Midbrain (tissue), 1 donor: ENCODE data around the gene CCDC87.
"Not testable (repeated sequence)": the region's sequence is repeated elsewhere in the genome, so short reads cannot be mapped to it uniquely, and the experiment has no call there.

Experiments
- DNase-seq: peaks from one replicate; lab custom pipeline; 2025; lab: John Stamatoyannopoulos, UW

CCDC87 gene

GRCh38 chr11:66616379-66617154 lies 23.7 kb upstream of the CCDC87 start, which contains the start of gene RBM14:
TSS of gene RBM14 (plus strand) at chr11:66616630. CDS start at chr11:66616721, 91 bp downstream.
- DNase-seq = peak; percentile 99

- DNase-seq = no peak
Observed at GRCh38 chr11:66614073-66614472, 21.2 kb upstream of the CCDC87 start.

DNA sequence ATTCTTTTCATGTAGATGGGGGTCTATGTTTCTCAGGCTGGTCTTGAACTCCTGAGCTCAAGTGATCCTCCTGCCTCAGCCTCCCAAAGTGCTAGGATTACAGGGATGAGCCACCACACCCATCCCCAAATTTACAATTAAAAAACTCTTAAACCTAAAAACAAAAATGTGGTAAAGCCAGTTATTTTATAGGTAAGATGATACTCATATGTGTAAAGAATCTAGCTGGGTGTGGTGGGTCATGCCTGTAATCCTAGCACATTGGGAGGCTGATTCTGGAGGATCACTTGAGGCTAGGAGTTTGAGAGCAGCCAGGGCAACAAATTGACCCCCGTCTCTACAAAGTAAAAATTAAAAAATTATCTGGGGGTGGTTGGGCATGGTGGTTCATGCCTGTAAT lies 19.6 kb upstream of the CCDC87 start:
- no peak for DNase-seq

DNA sequence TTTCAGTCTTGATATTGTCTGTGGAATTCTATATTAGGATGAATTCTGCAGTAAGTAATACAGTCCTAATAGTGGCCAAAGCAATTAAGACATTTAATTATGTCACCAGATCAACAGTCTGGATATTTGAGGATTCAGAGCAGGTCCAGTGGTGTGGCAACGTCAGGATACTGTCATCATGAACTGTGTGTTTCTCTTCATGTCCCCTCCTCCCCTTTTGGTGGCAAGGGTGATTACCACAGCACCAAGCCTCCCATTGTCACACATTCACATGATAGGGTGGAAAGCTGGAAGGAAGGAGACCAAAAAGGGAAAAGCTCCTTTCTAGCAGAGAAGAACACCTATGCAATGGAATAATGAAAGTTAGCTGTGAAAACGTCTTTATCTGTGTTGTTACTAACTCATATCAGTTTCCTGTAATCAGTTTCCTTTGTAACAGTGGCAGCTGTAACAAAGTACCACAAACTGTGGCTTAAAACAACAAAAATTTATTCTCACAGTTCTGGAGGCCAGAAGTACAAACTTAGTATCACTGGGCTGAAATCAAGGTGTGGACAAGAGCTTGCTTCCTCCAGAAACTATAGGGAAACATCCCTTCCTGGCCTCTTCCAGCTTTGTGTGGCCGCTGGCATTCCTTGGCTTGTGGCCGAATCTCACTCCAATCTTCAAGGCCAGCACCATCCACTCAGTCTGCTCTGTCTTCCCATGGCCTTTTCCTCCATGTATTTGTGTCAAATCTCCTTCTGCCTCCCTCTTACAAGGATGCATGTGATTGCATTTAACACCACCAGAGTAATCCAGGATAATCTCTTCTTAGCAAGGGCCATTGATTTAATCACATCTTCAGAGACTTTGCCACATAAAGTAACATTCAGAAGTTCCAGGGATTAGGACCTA lies 17.1 kb upstream of the CCDC87 start:
- no peak for DNase-seq

GRCh38 chr11:66607126-66607834 lies 14.4 kb upstream of the CCDC87 start:
- peak; percentile 79 for DNase-seq

DNA sequence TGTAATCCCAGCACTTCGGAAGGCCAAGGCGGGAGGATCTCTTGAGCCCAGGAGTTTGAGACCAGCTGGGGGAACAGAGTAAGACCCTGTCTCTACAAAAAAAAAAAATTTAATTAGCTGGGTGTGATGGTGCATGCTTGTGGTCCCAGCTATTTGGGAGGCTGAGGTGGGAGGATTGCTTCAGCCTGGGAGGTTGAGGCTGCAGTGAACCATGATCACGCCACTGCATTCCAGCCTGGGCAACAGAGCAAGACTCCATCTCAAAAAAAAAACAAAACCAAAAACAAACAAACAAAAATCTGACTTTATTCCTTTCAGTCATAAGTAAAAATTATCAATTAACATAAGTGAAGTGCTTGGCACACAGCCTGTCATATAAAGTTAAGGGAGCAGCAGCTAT lies 13.7 kb upstream of the CCDC87 start:
- not testable (repeated sequence) for DNase-seq

- no peak for DNase-seq
Observed at GRCh38 chr11:66604155-66604554, 11.3 kb upstream of the CCDC87 start.

GRCh38 chr11:66603072-66603471 lies 10.2 kb upstream of the CCDC87 start:
- no peak for DNase-seq

GRCh38 chr11:66600631-66601233 lies 7.9 kb upstream of the CCDC87 start:
- no peak for DNase-seq

DNA sequence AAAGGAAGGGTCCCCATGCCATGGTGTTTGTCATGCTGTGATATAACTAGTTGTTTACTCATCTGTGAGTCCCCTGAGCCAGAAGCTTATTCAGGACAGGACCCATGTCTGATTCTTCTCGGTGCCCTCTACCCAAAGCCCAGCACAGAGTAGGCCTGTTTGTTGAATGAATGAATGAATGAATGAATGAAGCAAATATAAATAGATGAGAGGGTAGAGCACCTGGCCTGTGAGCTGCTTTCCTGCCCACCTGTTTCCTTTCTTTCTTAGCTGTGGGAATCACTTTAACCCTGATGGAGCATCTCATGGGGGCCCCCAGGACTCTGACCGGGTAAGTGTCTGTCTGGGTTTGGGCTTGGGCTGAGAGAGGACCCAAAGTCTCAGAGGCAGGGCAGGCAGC lies 7.4 kb upstream of the CCDC87 start:
- no peak for DNase-seq

GRCh38 chr11:66598993-66599392 lies 6.1 kb upstream of the CCDC87 start:
- DNase-seq = no peak

DNA sequence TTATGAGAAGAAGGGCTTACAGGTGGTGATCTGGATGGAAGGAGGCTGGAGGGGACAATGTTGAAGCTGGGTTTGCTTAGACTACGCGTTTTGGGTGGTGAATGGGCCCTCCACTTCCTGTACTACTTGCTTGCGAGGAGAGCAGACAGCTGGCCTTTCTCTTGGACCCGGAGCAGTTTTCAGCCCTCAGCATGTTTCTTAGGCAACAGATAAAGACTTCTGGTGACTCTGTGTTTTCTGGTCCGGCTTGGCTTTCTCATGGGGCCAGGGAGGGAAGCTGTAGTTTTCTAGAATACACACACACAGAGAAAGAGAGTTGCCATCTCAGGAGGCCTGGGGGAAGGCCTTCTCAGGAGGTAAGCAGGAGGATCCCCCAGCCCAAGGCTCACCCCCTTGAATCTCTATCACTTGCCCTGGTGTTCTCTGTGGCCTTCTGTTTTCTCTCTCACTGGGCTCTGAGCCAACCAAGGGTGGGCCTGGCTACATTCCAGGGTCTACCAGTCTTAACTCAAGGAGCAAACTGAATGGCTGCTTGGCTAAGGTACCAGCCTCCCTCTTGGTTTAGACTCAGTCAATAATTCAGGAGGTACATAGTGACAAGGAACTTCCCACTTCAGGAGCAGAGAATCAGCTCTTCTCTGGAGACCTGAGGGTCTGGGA lies 2.5 kb upstream of the CCDC87 start:
- peak; percentile 42 for DNase-seq

- DNase-seq = no peak
Observed at GRCh38 chr11:66593650-66594049, 787 bp upstream of the CCDC87 start.

- DNase-seq = no peak
Observed at GRCh38 chr11:66593303-66593635, 406 bp upstream of the CCDC87 start.

GRCh38 chr11:66591175-66591574 lies 1.7 kb downstream of the CCDC87 start:
- no peak for DNase-seq

DNA sequence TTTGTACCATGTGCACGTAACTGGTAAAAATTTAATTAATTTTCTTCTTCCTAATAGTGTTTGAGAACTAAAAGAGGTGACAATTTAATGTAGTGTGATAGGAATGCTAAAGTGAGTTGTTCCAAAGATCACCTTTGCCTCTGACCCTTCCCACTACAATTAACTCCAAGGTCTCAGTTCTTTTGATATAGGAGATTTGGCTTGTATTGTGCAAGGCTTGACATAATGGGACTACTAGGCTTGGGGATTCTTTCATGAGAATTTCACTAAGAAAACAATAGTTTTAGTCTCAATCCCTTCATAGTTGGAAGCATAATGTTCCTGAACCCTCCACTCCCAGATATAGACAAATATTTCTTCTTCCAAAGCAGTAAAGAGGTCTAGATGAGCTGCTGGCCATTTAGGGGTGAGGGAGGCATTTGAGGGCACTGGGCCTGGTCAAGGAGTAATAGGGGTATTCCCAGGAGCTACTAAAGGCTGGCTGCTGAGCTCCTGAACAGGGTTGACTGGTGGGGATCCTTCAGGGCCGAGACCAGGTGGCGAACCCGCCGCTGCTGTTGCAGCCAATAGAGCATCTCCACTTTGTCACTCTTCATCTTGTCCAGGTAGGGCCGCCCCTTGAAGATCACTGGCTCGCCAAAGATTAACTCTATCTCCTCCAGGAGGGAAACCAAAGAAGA lies 2.7 kb downstream of the CCDC87 start:
- DNase-seq = no peak

DNA sequence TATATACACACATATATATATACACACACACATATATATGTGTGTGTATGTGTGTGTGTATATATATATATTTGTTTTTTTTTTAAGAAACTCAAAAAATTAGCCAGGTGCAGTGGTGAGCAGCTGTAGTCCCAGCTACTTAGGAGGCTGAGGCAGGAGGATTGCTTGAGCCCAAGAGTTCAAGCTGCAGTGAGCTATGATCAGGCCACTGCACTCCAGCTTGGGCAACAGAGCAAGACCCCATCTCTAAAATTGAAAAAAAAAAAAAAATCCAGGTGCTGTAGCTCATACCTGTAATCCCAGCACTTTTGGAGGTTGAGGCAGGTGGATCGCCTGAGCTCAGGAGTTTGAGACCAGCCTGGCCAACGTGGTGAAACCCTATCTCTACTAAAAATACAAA lies 3.5 kb downstream of the CCDC87 start:
- DNase-seq = not testable (repeated sequence)

- DNase-seq = no peak
Observed at GRCh38 chr11:66586136-66586535, 6.7 kb downstream of the CCDC87 start.

GRCh38 chr11:66585447-66585846 lies 7.4 kb downstream of the CCDC87 start:
- not testable (repeated sequence) for DNase-seq

GRCh38 chr11:66582565-66583147 lies 10.2 kb downstream of the CCDC87 start:
- not testable (repeated sequence) for DNase-seq

DNA sequence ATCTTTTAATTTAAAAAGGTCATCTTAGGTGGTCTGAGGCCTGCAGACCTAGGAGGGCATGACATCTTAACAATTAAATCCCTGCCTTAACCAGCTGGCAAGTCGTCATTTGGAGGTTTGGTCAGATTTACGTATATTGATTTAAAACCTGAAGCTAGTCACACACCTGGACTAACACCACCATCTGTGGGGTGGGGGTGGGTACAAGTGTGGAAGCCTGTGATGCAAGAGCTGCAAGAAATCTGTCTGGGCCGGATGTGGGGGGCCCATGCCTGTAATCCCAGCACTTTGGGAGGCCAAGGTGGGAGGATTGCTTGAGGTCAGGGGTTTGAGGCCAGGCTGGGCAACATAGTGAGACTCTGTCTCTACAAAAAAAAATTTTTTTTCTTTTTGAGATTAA lies 11.6 kb downstream of the CCDC87 start:
- DNase-seq = no peak
